Upper lobe of left lung (tissue), 4 donors: Measurements from ENCODE around the gene OTOF.

Experiments
- EP300 ChIP-seq, 4 donors: sonication (generic); formaldehyde crosslinking; IDR thresholded peaks; one replicate each; pipeline ENCODE4 v1.5.1; 2017; ENCODE audit warnings: antibody characterized with exemption in 4 of 4, control low read depth in 2 of 4
- TF ChIP-seq, protein P1 (sequence below), 6 experiments: fragments of 450-650 bp in 4 of 6; fragments of 200-600 bp in 2 of 6; sonication (generic) in 2 of 6; IDR thresholded peaks; one replicate each; pipeline ENCODE4 v1.5.1; 2016 to 2019; ENCODE audit warnings: antibody characterized with exemption in 6 of 6

DNA sequence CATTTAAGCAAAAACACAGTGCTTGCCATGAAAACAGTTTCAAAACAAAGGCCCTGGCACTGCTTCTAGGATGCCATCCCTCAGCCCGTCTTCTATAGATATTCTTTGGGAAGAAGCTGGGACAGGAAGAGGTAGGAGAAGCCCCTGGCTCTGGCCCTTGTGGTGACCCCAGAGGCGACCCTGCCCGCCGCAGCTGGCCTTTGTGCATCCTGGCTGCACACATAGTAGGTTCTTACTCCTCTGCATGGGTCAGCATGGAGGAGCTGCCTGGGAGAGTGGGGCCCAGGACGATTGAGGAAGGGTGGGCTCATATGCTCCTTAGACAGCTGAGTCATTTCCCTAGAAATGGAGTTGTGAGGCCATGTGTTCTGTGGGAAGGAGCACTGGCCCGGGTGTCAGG, 44.4 kb upstream of the OTOF start:
- TF ChIP-seq, protein P1, sequence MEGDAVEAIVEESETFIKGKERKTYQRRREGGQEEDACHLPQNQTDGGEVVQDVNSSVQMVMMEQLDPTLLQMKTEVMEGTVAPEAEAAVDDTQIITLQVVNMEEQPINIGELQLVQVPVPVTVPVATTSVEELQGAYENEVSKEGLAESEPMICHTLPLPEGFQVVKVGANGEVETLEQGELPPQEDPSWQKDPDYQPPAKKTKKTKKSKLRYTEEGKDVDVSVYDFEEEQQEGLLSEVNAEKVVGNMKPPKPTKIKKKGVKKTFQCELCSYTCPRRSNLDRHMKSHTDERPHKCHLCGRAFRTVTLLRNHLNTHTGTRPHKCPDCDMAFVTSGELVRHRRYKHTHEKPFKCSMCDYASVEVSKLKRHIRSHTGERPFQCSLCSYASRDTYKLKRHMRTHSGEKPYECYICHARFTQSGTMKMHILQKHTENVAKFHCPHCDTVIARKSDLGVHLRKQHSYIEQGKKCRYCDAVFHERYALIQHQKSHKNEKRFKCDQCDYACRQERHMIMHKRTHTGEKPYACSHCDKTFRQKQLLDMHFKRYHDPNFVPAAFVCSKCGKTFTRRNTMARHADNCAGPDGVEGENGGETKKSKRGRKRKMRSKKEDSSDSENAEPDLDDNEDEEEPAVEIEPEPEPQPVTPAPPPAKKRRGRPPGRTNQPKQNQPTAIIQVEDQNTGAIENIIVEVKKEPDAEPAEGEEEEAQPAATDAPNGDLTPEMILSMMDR (IDR thresholded peaks at IDR 0.05), result no peak
- no peak for TF ChIP-seq EP300 (IDR thresholded peaks at IDR 0.05)
